ENCODE results near the gene KCNG2.

KCNG2 gene

GRCh38 chr18:79798346-79798998 lies 734 bp downstream of the KCNG2 start:
- no peak for TF ChIP-seq CTCF (IDR thresholded peaks at IDR 0.05; ENCODE audit: insufficient read depth, low read length, missing control alignments)
- POLR2A ChIA-PET: no interaction called here
- no peak for DNase-seq (ENCODE audit: low read depth, low spot score)
- CTCF ChIA-PET: no interaction called here
- no peak overlapping the region for H3K4me3 ChIP-seq (ENCODE audit: low read depth, low read length)

GRCh38 chr18:79798999-79799370 lies 1.2 kb downstream of the KCNG2 start:
- TF ChIP-seq CTCF (IDR thresholded peaks at IDR 0.05; ENCODE audit: insufficient read depth, low read length, missing control alignments): no peak
- CTCF ChIA-PET: no interaction called here
- no peak for DNase-seq (ENCODE audit: low read depth, low spot score)
- POLR2A ChIA-PET: no interaction called here
- H3K4me3 ChIP-seq (ENCODE audit: low read depth, low read length): no peak overlapping the region

GRCh38 chr18:79799619-79800370 lies 2.1 kb downstream of the KCNG2 start:
- POLR2A ChIA-PET: no interaction called here
- no peak for TF ChIP-seq CTCF (IDR thresholded peaks at IDR 0.05; ENCODE audit: insufficient read depth, low read length, missing control alignments)
- CTCF ChIA-PET: no interaction called here
- DNase-seq (ENCODE audit: low read depth, low spot score): no peak
- H3K4me3 ChIP-seq (ENCODE audit: low read depth, low read length): no peak overlapping the region

GRCh38 chr18:79800371-79801180 lies 2.8 kb downstream of the KCNG2 start:
- POLR2A ChIA-PET: no interaction called here
- no peak overlapping the region for H3K4me3 ChIP-seq (ENCODE audit: low read depth, low read length)
- DNase-seq (ENCODE audit: low read depth, low spot score): no peak
- CTCF ChIA-PET: no interaction called here
- TF ChIP-seq CTCF (IDR thresholded peaks at IDR 0.05; ENCODE audit: insufficient read depth, low read length, missing control alignments): no peak

- no peak for TF ChIP-seq CTCF (IDR thresholded peaks at IDR 0.05; ENCODE audit: insufficient read depth, low read length, missing control alignments)
- ChIA-PET POLR2A (no interaction called here), CTCF (no interaction called here)
- H3K4me3 ChIP-seq (ENCODE audit: low read depth, low read length): no peak overlapping the region
- DNase-seq (ENCODE audit: low read depth, low spot score): no peak
These were observed 3.5 kb downstream of the KCNG2 start for GRCh38 chr18:79801217-79801616.

- DNase-seq (ENCODE audit: low read depth, low spot score): no peak
- no peak for TF ChIP-seq CTCF (IDR thresholded peaks at IDR 0.05; ENCODE audit: insufficient read depth, low read length, missing control alignments)
- no peak overlapping the region for H3K4me3 ChIP-seq (ENCODE audit: low read depth, low read length)
- CTCF ChIA-PET: no interaction called here
- POLR2A ChIA-PET: no interaction called here
These were observed 3.9 kb downstream of the KCNG2 start for GRCh38 chr18:79801641-79802040.
